Esophagus squamous epithelium (tissue), 4 donors: Measurements from ENCODE around the gene RAD52.

Experiments used
- CTCF ChIP-seq, 6 experiments: fragments of 450-650 bp in 4 of 6; fragments of 200-600 bp in 2 of 6; sonication (generic) in 2 of 6; IDR thresholded peaks; one replicate each; pipeline ENCODE4 v1.5.1; 2016 to 2019; ENCODE audit warnings: antibody characterized with exemption in 6 of 6, mild to moderate bottlenecking in 4 of 6, moderate library complexity in 4 of 6
- POLR2A ChIP-seq, 4 donors: fragments of 450-650 bp; IDR thresholded peaks; one replicate each; pipeline ENCODE4 v1.6.1; 2017; ENCODE audit warnings: antibody characterized with exemption in 4 of 4, mild to moderate bottlenecking in 4 of 4, moderate library complexity in 3 of 4

- TF ChIP-seq CTCF (IDR thresholded peaks at IDR 0.05) (no peak), POLR2A (IDR thresholded peaks at IDR 0.05) (no peak)
Observed at GRCh38 chr12:954741-955140, 5.2 kb upstream of the RAD52 start.
